Inferior parietal cortex (tissue), 1 donor: ENCODE results near the gene CBX4.

Experiments used
- DNase-seq: peaks from one replicate; pipeline ENCODE4 v3.0.0-alpha.2; 2016; ENCODE audit errors: extremely low spot score

The CBX4 gene

GRCh38 chr17:79786930-79787643 is 52.2 kb downstream of the CBX4 start:
- DNase-seq = no peak

GRCh38 chr17:79785900-79786810 is 53.1 kb downstream of the CBX4 start:
- no peak for DNase-seq

- DNase-seq = no peak
These were observed 54.0 kb downstream of the CBX4 start for GRCh38 chr17:79785017-79785899.

- DNase-seq = no peak
These were observed 54.8 kb downstream of the CBX4 start for GRCh38 chr17:79784353-79785016.

- DNase-seq = no peak
These were observed 55.3 kb downstream of the CBX4 start for GRCh38 chr17:79783891-79784290.
